Measurements from ENCODE around the gene EEFSEC. TPM values are rescaled to one million over a fixed set of nuclear protein-coding genes. Genes with fewer than 3 reads are reported as not detected.
A peak's percentile ranks its signal among the peaks of the same experiment; 100 is the strongest.

The EEFSEC gene
- total RNA-seq, 6 donors from 2014 or later, result 14.9 to 38.8 (median 17.9) TPM

- Histone ChIP-seq H3K9me3 (no peaks in the 10 kb centered on the region), H3K4me3 (no peak overlapping the region), H3K4me1 (peaks cover 18 to 22% (median 18%) of the 10 kb centered on the region in 4 donors), H3K27me3 (peaks cover 0 to 20% (median 8%) of the 10 kb centered on the region in 4 donors), H3K36me3 (no peaks in the 10 kb centered on the region), H3K27ac (no peak overlapping the region)
- WGBS, 2 donors, result 96 to 97% methylated on average over 5 to 8 of the region's 8 CpGs
- DNase-seq (peak in 1 of 2 donors; percentile 58), ATAC-seq (ENCODE audit: low FRiP score in 2 of 2) (no peak)
- TF ChIP-seq POLR2A (IDR thresholded peaks at IDR 0.05), result no peak
- TF ChIP-seq CTCF (IDR thresholded peaks at IDR 0.05), result no peak
- no peak for TF ChIP-seq POLR2AphosphoS5 (IDR thresholded peaks at IDR 0.05)
- TF ChIP-seq EP300 (IDR thresholded peaks at IDR 0.05), result no peak
Measured at GRCh38 chr3:128429751-128430150, 276.5 kb downstream of the EEFSEC start.

- Histone ChIP-seq H3K36me3 (no peaks in the 10 kb centered on the region), H3K9me3 (no peaks in the 10 kb centered on the region), H3K27ac (no peak overlapping the region), H3K4me1 (peaks cover 18 to 22% (median 18%) of the 10 kb centered on the region in 4 donors), H3K27me3 (peaks cover 0 to 20% (median 8%) of the 10 kb centered on the region in 4 donors), H3K4me3 (no peak overlapping the region)
- ATAC-seq (ENCODE audit: low FRiP score in 2 of 2) (no peak), DNase-seq (peak in 1 of 2 donors; percentile 41)
- WGBS, 2 donors, result 81 to 94% methylated on average over 6 to 10 of the region's 10 CpGs
- TF ChIP-seq POLR2AphosphoS5 (IDR thresholded peaks at IDR 0.05) (no peak), CTCF (IDR thresholded peaks at IDR 0.05) (no peak), EP300 (IDR thresholded peaks at IDR 0.05) (no peak), POLR2A (IDR thresholded peaks at IDR 0.05) (no peak)
Measured at GRCh38 chr3:128430301-128430700, 277.0 kb downstream of the EEFSEC start.

GRCh38 chr3:128430731-128431130, 277.4 kb downstream of the EEFSEC start:
- Histone ChIP-seq H3K4me1 (peaks cover 18 to 22% (median 18%) of the 10 kb centered on the region in 4 donors), H3K4me3 (no peak overlapping the region), H3K27me3 (peaks cover 0 to 20% (median 8%) of the 10 kb centered on the region in 4 donors), H3K36me3 (no peaks in the 10 kb centered on the region), H3K9me3 (no peaks in the 10 kb centered on the region), H3K27ac (no peak overlapping the region)
- ATAC-seq (ENCODE audit: low FRiP score in 2 of 2) (no peak), DNase-seq (no peak)
- WGBS, 2 donors, result 87 to 88% methylated on average over 8 of the region's 8 CpGs
- no peak for TF ChIP-seq CTCF (IDR thresholded peaks at IDR 0.05)
- TF ChIP-seq POLR2AphosphoS5 (IDR thresholded peaks at IDR 0.05), result no peak
- TF ChIP-seq EP300 (IDR thresholded peaks at IDR 0.05), result no peak
- TF ChIP-seq POLR2A (IDR thresholded peaks at IDR 0.05), result no peak

GRCh38 chr3:128431803-128432300, 278.6 kb downstream of the EEFSEC start:
- Histone ChIP-seq H3K4me3 (no peak overlapping the region), H3K4me1 (peaks cover 9 to 13% (median 12%) of the 10 kb centered on the region in 4 donors), H3K9me3 (no peaks in the 10 kb centered on the region), H3K27ac (no peak overlapping the region), H3K36me3 (no peaks in the 10 kb centered on the region), H3K27me3 (peaks cover 0 to 18% (median 8%) of the 10 kb centered on the region in 4 donors)
- TF ChIP-seq CTCF (IDR thresholded peaks at IDR 0.05), result no peak
- TF ChIP-seq EP300 (IDR thresholded peaks at IDR 0.05), result no peak
- TF ChIP-seq POLR2A (IDR thresholded peaks at IDR 0.05), result no peak
- TF ChIP-seq POLR2AphosphoS5 (IDR thresholded peaks at IDR 0.05), result no peak
- 77 to 79% methylated on average over 13 of the region's 13 CpGs for WGBS, 2 donors
- DNase-seq (peak in 1 of 2 donors; percentile 27), ATAC-seq (ENCODE audit: low FRiP score in 2 of 2) (no peak)
